Measurements from ENCODE around the gene TLK1. TPM values are rescaled to one million over a fixed set of nuclear protein-coding genes. Genes with fewer than 3 reads are reported as not detected.

The TLK1 gene
- total RNA-seq, 2 donors from 2014 or later = 27.8 to 62.4 TPM

DNA sequence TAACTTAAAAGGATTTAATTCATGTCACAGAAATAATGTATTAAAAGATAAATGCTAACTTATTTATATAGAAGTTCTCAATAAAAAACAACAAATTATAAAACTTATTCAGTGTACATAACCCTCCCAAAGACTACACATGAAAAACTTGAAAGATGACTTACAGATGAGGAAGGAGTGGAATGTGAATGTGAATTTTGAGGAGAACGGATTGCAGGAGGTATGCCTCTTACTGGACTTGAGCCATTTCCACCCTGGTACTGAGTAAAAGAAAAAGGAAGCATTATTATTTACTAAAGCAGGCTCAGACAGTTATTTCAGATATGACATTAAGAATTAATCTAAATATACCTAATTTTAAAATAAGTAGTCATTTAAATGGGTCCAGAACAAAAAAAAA is 104.4 kb downstream of the TLK1 start:
- Histone ChIP-seq H3K4me3 (no peak overlapping the region), H3K36me3 (peaks cover 5% of the 10 kb centered on the region), H3K27me3 (replicated peaks; ENCODE audit: insufficient read depth) (no peaks in the 10 kb centered on the region), H3K4me1 (ENCODE audit: control insufficient read depth in 1 of 2, low read depth in 2 of 2) (no peaks in the 10 kb centered on the region), H3K9me3 (no peaks in the 10 kb centered on the region), H3K27ac (no peak overlapping the region)
- TF ChIP-seq, protein P1, sequence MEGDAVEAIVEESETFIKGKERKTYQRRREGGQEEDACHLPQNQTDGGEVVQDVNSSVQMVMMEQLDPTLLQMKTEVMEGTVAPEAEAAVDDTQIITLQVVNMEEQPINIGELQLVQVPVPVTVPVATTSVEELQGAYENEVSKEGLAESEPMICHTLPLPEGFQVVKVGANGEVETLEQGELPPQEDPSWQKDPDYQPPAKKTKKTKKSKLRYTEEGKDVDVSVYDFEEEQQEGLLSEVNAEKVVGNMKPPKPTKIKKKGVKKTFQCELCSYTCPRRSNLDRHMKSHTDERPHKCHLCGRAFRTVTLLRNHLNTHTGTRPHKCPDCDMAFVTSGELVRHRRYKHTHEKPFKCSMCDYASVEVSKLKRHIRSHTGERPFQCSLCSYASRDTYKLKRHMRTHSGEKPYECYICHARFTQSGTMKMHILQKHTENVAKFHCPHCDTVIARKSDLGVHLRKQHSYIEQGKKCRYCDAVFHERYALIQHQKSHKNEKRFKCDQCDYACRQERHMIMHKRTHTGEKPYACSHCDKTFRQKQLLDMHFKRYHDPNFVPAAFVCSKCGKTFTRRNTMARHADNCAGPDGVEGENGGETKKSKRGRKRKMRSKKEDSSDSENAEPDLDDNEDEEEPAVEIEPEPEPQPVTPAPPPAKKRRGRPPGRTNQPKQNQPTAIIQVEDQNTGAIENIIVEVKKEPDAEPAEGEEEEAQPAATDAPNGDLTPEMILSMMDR (IDR thresholded peaks at IDR 0.05) = no peak
- DNase-seq (ENCODE audit: low spot score) (no peak), ATAC-seq (ENCODE audit: insufficient number of reproducible peaks, low FRiP score, low read depth) (no peak)

- Histone ChIP-seq H3K36me3 (peaks cover 24% of the 10 kb centered on the region), H3K27ac (no peak overlapping the region), H3K9me3 (no peaks in the 10 kb centered on the region), H3K4me1 (ENCODE audit: control insufficient read depth in 1 of 2, low read depth in 2 of 2) (no peaks in the 10 kb centered on the region), H3K4me3 (no peak overlapping the region), H3K27me3 (replicated peaks; ENCODE audit: insufficient read depth) (no peaks in the 10 kb centered on the region)
- DNase-seq (ENCODE audit: low spot score) = no peak
- ATAC-seq (ENCODE audit: insufficient number of reproducible peaks, low FRiP score, low read depth) = no peak
- TF ChIP-seq, protein P1 (IDR thresholded peaks at IDR 0.05) = no peak
Measured at GRCh38 chr2:171049691-171050090, 111.0 kb downstream of the TLK1 start.

GRCh38 chr2:171046048-171046560 is 114.6 kb downstream of the TLK1 start:
- DNase-seq (ENCODE audit: low spot score) (no peak), ATAC-seq (ENCODE audit: insufficient number of reproducible peaks, low FRiP score, low read depth) (no peak)
- no peaks in the 10 kb centered on the region for H3K9me3 ChIP-seq
- no peak overlapping the region for H3K4me3 ChIP-seq
- no peak overlapping the region for H3K27ac ChIP-seq
- H3K27me3 ChIP-seq (replicated peaks; ENCODE audit: insufficient read depth) = no peaks in the 10 kb centered on the region
- peaks cover 24% of the 10 kb centered on the region for H3K36me3 ChIP-seq
- TF ChIP-seq, protein P1 (IDR thresholded peaks at IDR 0.05) = no peak
- H3K4me1 ChIP-seq (ENCODE audit: control insufficient read depth in 1 of 2, low read depth in 2 of 2) = no peaks in the 10 kb centered on the region

- no peaks in the 10 kb centered on the region for H3K27me3 ChIP-seq (replicated peaks; ENCODE audit: insufficient read depth)
- H3K9me3 ChIP-seq = no peaks in the 10 kb centered on the region
- ATAC-seq (ENCODE audit: insufficient number of reproducible peaks, low FRiP score, low read depth) (no peak), DNase-seq (ENCODE audit: low spot score) (no peak)
- TF ChIP-seq, protein P1 (IDR thresholded peaks at IDR 0.05) = no peak
- H3K4me3 ChIP-seq = no peak overlapping the region
- no peak overlapping the region for H3K27ac ChIP-seq
- peaks cover 19% of the 10 kb centered on the region for H3K36me3 ChIP-seq
- no peaks in the 10 kb centered on the region for H3K4me1 ChIP-seq (ENCODE audit: control insufficient read depth in 1 of 2, low read depth in 2 of 2)
Measured at GRCh38 chr2:171044416-171044815, 116.3 kb downstream of the TLK1 start.

GRCh38 chr2:171042253-171042969 is 118.3 kb downstream of the TLK1 start:
- H3K4me1 ChIP-seq (ENCODE audit: control insufficient read depth in 1 of 2, low read depth in 2 of 2) = no peaks in the 10 kb centered on the region
- TF ChIP-seq, protein P1 (IDR thresholded peaks at IDR 0.05) = no peak
- peaks cover 11% of the 10 kb centered on the region for H3K36me3 ChIP-seq
- no peak overlapping the region for H3K27ac ChIP-seq
- ATAC-seq (ENCODE audit: insufficient number of reproducible peaks, low FRiP score, low read depth) (no peak), DNase-seq (ENCODE audit: low spot score) (no peak)
- no peak overlapping the region for H3K4me3 ChIP-seq
- H3K9me3 ChIP-seq = no peaks in the 10 kb centered on the region
- H3K27me3 ChIP-seq (replicated peaks; ENCODE audit: insufficient read depth) = no peaks in the 10 kb centered on the region
